ENCODE results near the gene TXNDC9.
"Not testable (repeated sequence)": the region's sequence is repeated elsewhere in the genome, so short reads cannot be mapped to it uniquely, and the experiment has no call there.

The TXNDC9 gene

DNA sequence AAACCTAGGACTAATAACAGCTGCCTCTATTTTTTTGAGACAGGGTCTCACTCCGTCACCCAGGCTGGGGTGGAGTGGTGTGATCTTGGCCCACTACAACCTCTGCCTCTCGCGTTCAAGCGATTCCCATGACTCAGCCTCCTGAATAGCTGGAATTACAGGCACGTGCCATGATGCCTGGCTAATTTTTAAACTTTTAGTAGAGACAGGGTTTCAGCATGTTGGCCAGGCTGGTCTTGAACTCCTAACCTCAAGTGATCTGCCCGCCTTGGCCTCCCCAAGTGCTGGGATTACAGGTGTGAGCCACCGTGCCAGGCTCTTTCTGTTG lies 18.3 kb downstream of the TXNDC9 start:
- DNase-seq: not testable (repeated sequence)

GRCh38 chr2:99317161-99317872 lies 18.8 kb downstream of the TXNDC9 start:
- no peak for DNase-seq

DNA sequence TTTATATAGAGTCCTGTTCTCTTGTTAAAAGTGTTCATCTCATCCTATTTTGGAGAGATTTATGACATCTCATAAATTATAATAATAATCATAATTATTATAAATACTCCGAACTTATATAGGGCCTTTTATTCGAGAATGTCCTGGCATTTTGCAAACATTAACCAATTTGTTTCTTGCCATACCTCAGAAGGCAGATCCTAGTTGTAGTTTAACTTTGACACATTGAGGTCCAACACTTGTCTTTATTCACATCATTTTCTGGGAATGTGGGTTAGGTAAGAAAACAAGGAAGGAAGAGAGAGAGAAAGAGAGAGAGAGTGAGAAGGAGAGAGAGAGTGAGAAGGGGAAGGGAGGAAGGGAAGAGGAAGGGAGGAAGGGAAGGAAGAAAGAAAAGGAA lies 35.0 kb downstream of the TXNDC9 start, which contains the start of gene LYG1:
Gene LYG1, minus strand, starts transcription at position 101 of the 400 bp plus-strand sequence. CDS start 5,527 bp downstream, outside the sequence.
- not testable (repeated sequence) for DNase-seq

DNA sequence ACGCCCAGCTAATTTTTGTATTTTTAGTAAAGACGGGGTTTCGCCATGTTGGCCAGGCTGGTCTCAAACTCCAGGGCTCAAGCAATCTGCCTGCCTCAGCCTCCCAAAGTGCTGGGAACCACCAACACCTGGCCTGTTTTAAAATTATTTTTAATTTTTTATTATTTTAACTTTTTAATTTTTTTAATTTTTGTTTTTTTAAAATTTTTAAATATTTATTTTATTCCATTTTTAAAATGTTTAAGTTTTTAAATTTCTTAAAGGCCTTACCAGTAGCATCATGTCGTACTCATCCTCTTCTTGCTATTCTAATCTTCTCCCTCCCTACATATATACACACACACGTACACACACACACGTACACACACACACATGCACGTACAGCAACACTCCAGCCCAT lies 36.6 kb downstream of the TXNDC9 start:
- no peak for DNase-seq

- DNase-seq: no peak
Observed at GRCh38 chr2:99297994-99298393, 38.1 kb downstream of the TXNDC9 start.

DNA sequence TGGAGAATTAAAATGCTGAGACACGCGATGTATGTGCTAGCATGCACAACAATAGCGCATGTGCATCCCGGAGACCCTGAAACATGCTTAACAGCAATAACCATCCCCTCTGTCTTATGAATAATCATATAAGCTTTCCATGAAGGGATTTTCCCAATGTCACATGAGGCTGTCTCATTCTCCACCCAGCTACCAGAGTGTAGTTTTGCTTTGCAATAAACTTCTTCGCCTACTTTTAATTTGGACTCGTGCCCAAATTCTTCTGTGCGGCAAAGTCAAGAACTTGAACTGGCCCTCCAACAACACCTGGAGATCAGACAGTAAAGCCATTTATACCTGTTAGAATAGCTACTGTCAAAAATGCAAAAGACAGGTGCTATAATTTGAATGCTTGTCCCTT lies 50.6 kb downstream of the TXNDC9 start:
- DNase-seq: no peak

GRCh38 chr2:99279969-99280695 lies 56.0 kb downstream of the TXNDC9 start:
- no peak for DNase-seq

GRCh38 chr2:99278793-99279291 lies 57.3 kb downstream of the TXNDC9 start:
- no peak for DNase-seq

GRCh38 chr2:99278195-99278765 lies 57.9 kb downstream of the TXNDC9 start:
- DNase-seq: not testable (repeated sequence)

- DNase-seq: no peak
Observed at GRCh38 chr2:99275882-99276281, 60.3 kb downstream of the TXNDC9 start.
